ENCODE measurements around the gene LRRC36. TPM values are rescaled to one million over a fixed set of nuclear protein-coding genes. Genes with fewer than 3 reads are reported as not detected.
A peak's percentile ranks its signal among the peaks of the same experiment; 100 is the strongest.

Gene LRRC36
- total RNA-seq, 1 donor from 2014 or later: 0.54 TPM

GRCh38 chr16:67404740-67405226 is 78.2 kb downstream of the LRRC36 start:
- TF ChIP-seq CTCF (IDR thresholded peaks at IDR 0.05; ENCODE audit: insufficient read depth, low read length, poor library complexity, severe bottlenecking): no peak
- peak; percentile 50 for DNase-seq (ENCODE audit: low read depth)
- Histone ChIP-seq H3K27me3 (ENCODE audit: control insufficient read depth, insufficient read depth, low read length) (peaks cover 2% of the 10 kb centered on the region), H3K36me3 (ENCODE audit: control insufficient read depth, insufficient read depth, low read length) (no peaks in the 10 kb centered on the region), H3K4me3 (ENCODE audit: low read depth, low read length) (no peak overlapping the region)

GRCh38 chr16:67405336-67405735 is 78.7 kb downstream of the LRRC36 start:
- H3K36me3 ChIP-seq (ENCODE audit: control insufficient read depth, insufficient read depth, low read length): no peaks in the 10 kb centered on the region
- no peak for TF ChIP-seq CTCF (IDR thresholded peaks at IDR 0.05; ENCODE audit: insufficient read depth, low read length, poor library complexity, severe bottlenecking)
- H3K27me3 ChIP-seq (ENCODE audit: control insufficient read depth, insufficient read depth, low read length): no peaks in the 10 kb centered on the region
- no peak overlapping the region for H3K4me3 ChIP-seq (ENCODE audit: low read depth, low read length)
- DNase-seq (ENCODE audit: low read depth): no peak

DNA sequence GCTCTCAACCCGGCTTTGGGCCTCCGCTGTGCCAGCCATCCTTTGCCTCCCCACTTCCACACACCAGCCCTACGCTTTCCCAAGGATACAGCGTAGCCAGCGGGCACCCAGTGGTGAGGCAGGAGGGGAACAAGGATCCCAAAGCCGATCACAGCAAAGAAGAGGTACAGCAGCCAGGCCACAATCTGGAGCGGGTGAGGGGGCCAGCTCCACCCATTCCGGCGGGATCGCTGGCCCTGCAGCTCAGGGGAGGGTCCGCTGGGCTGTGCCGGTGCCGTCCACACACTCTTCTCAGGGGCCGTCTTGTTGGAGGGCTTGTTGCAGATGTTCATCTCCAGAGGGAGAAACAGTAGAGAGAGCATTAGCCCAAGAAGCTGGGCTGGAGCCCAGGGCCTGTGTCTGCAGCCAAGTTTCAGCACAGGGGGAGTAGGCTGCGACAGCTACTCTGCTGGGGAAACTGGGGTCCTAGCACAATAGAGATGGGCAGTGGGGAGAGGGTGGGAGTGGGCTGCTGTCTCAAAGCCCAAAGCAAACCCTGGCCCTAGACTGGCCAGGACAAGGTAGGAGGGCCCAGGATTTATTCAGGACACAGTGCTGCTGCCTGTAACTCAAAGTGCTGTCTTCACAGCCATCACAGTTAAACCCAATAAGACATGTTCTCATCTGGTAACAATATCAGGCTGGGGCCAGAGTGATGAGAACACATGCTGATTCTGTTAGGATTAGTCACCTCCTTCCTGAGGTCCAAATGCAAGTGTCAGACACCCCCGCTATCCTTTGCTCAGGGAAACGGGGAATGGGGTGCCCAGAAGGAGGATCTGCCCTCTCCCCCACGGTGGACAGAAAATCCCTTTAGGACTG is 79.7 kb downstream of the LRRC36 start:
- Histone ChIP-seq H3K27me3 (ENCODE audit: control insufficient read depth, insufficient read depth, low read length) (no peaks in the 10 kb centered on the region), H3K4me3 (ENCODE audit: low read depth, low read length) (no peak overlapping the region), H3K36me3 (ENCODE audit: control insufficient read depth, insufficient read depth, low read length) (no peaks in the 10 kb centered on the region)
- DNase-seq (ENCODE audit: low read depth): no peak
- no peak for TF ChIP-seq CTCF (IDR thresholded peaks at IDR 0.05; ENCODE audit: insufficient read depth, low read length, poor library complexity, severe bottlenecking)

- Histone ChIP-seq H3K4me3 (ENCODE audit: low read depth, low read length) (no peak overlapping the region), H3K27me3 (ENCODE audit: control insufficient read depth, insufficient read depth, low read length) (no peaks in the 10 kb centered on the region), H3K36me3 (ENCODE audit: control insufficient read depth, insufficient read depth, low read length) (no peaks in the 10 kb centered on the region)
- no peak for DNase-seq (ENCODE audit: low read depth)
- TF ChIP-seq CTCF (IDR thresholded peaks at IDR 0.05; ENCODE audit: insufficient read depth, low read length, poor library complexity, severe bottlenecking): no peak
Observed at GRCh38 chr16:67407176-67407787, 80.7 kb downstream of the LRRC36 start.

DNA sequence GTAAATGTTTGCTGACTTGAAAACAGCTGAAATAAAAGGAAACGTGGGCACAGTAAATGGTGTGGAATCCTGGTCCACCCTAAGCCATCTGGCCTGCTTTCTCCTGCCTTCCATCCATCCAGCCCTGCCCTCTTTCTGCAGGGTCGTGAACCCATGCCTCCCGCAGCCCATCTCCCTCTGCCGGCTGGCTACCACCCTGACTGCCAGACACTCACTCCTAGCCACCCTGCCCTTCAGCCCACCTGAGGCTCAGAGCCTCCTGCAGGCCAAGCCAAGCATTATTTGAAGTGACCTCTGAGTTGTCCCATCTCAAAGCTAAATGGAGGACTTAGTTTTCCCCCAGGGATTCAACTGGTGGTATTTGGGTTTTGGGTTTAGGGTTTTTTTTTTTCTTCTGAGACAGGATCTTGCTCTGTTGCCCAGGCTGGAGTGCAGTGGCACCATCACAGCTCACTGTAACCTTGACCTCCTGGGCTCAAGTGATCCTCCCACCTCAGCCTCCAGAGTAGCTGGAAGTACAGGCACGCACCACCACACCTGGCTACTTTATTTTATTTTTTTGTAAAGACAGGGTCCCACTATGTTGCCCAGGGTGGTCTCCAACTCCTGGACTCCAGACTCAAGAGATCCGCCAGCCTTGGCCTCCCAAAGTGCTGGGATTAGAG is 81.3 kb downstream of the LRRC36 start:
- no peak for TF ChIP-seq CTCF (IDR thresholded peaks at IDR 0.05; ENCODE audit: insufficient read depth, low read length, poor library complexity, severe bottlenecking)
- Histone ChIP-seq H3K4me3 (ENCODE audit: low read depth, low read length) (no peak overlapping the region), H3K36me3 (ENCODE audit: control insufficient read depth, insufficient read depth, low read length) (no peaks in the 10 kb centered on the region), H3K27me3 (ENCODE audit: control insufficient read depth, insufficient read depth, low read length) (no peaks in the 10 kb centered on the region)
- no peak for DNase-seq (ENCODE audit: low read depth)

Data from kidney epithelial cell (primary cell).